T-cell (primary cell): ENCODE data around the gene CPNE5. TPM values are rescaled to one million over a fixed set of nuclear protein-coding genes. Genes with fewer than 3 reads are reported as not detected.
"Not testable (repeated sequence)": the region's sequence is repeated elsewhere in the genome, so short reads cannot be mapped to it uniquely, and the experiment has no call there.

Experiments used
- ATAC-seq, 4 experiments: fragments of 200-7000 bp in 3 of 4; fragments of 150-1000 bp in 1 of 4; cut with Tn5 transposase; replicated peaks in 1 of 4; 1 replicate in 3 of 4; 2 replicates in 1 of 4; pipeline ENCODE4 v1.10.0; 2021; ENCODE audit warnings: moderate library complexity in 3 of 4, mild to moderate bottlenecking in 2 of 4, moderate number of reproducible peaks in 1 of 4
- CTCF ChIA-PET, 2 donors: fragments of 300-600 bp; sonication (Branson Sonifier 250); formaldehyde crosslinking; loops; one replicate each; lab custom pipeline; 2022; ENCODE audit warnings: antibody characterized with exemption in 2 of 2; lab: Charles Lee
- POLR2A ChIA-PET, 2 donors: fragments of 300-600 bp; sonication (Branson Sonifier 250); formaldehyde crosslinking; loops; one replicate each; lab custom pipeline; 2022; ENCODE audit warnings: antibody characterized with exemption in 2 of 2; lab: Charles Lee
- DNase-seq, 35 experiments: peaks; one replicate each; pipeline versions ENCODE4 v3.0.0 to v3.0.0-alpha.2; 2013 to 2023
- H3K27ac ChIP-seq: one replicate; pipeline ENCODE4 v1.5.1; 2013; ENCODE audit warnings: low read length
- H3K27me3 ChIP-seq, 2 experiments: replicated peaks in 1 of 2; 1 replicate in 1 of 2; 2 replicates in 1 of 2; pipeline versions ENCODE4 v1.6.1 to v1.7.0; 2013; ENCODE audit warnings: low read length in 1 of 2, mixed read lengths in 1 of 2; ENCODE audit not compliant: control insufficient read depth in 2 of 2, insufficient read depth in 2 of 2; ENCODE audit errors: extremely low read depth in 1 of 2
- H3K36me3 ChIP-seq, 2 donors: 1 replicate in 1 of 2; 2 replicates in 1 of 2; pipeline versions ENCODE4 v1.6.1 to v1.7.0; 2013; ENCODE audit warnings: low read length in 1 of 2; ENCODE audit not compliant: control insufficient read depth in 2 of 2, insufficient read depth in 1 of 2; ENCODE audit errors: extremely low read depth in 1 of 2
- H3K4me1 ChIP-seq, 2 experiments: 1 replicate in 1 of 2; 2 replicates in 1 of 2; pipeline versions ENCODE4 v1.6.1 to v1.7.0; 2013; ENCODE audit warnings: low read length in 2 of 2, mixed read lengths in 1 of 2; ENCODE audit not compliant: insufficient read depth in 2 of 2, control insufficient read depth in 1 of 2; ENCODE audit errors: extremely low read depth in 1 of 2
- H3K4me3 ChIP-seq, 2 donors: 1 replicate in 1 of 2; 2 replicates in 1 of 2; pipeline versions ENCODE4 v1.5.1 to v1.7.0; 2013; ENCODE audit warnings: mild to moderate bottlenecking in 2 of 2, low read length in 1 of 2, moderate library complexity in 1 of 2; ENCODE audit not compliant: control insufficient read depth in 1 of 2; ENCODE audit errors: extremely low read depth in 1 of 2
- H3K9me3 ChIP-seq: 2 replicates; pipeline ENCODE4 v1.7.0; 2013
- H3K27ac Mint-ChIP-seq, 2 donors: one replicate each; pipeline ENCODE4 v1.8.0; 2020 to 2021; ENCODE audit warnings: mild to moderate bottlenecking in 2 of 2, mixed read lengths in 2 of 2
- H3K27me3 Mint-ChIP-seq, 2 donors: one replicate each; pipeline ENCODE4 v1.8.0; 2021 to 2022; ENCODE audit warnings: mixed read lengths in 2 of 2
- H3K36me3 Mint-ChIP-seq: one replicate; pipeline ENCODE4 v1.8.0; 2021; ENCODE audit warnings: mixed read lengths
- H3K4me1 Mint-ChIP-seq, 3 donors: one replicate each; pipeline ENCODE4 v1.8.0; 2020 to 2022; ENCODE audit warnings: mixed read lengths in 3 of 3, mild to moderate bottlenecking in 1 of 3
- H3K4me3 Mint-ChIP-seq, 3 donors: one replicate each; pipeline ENCODE4 v1.8.0; 2020 to 2022; ENCODE audit warnings: mild to moderate bottlenecking in 3 of 3, mixed read lengths in 3 of 3, moderate library complexity in 3 of 3
- H3K9me3 Mint-ChIP-seq, 3 donors: one replicate each; pipeline ENCODE4 v1.8.0; 2020 to 2022; ENCODE audit warnings: mixed read lengths in 3 of 3
- WGBS: methylation state at CpG from one replicate; pipeline ENCODE4 v1.1.5; 2013; ENCODE audit warnings: missing lambda C conversion rate; ENCODE audit not compliant: insufficient coverage; 5-methylcytosine and 5-hydroxymethylcytosine counted together
- total RNA-seq, 35 experiments: library from RNA in 6 of 35; stranded (reverse) in 6 of 35; fragments of 120-200 nt in 1 of 35; gene quantifications; one replicate each; pipeline versions ENCODE4 v1.2.1 to v1.2.4 and lab custom pipeline; 2013 to 2026

CPNE5 gene
- total RNA-seq, 5 donors from 2014 or later (not counting 1 experiment from before 2014, with no cell fraction given) = 0.73 to 1.8 (median 1.1) TPM

DNA sequence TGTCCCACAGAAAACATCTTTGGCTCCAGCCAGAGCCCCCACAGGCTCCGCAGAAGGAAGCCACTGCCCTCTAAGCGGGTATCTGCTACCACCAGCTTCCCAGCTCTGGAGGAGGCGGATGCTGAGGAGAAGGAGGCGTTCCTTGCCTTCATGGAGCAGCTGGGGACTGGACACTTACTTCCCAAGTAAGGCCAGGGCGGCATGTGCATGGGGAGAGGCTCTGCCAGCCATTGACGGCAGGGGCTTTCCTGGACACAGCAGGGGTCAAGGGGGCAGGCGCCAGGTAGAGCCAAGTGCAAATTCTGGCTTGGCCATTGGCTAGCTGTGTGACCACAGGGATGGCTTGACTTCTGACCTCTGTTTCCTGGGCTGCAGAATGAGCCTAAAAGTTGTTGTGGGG lies 123.8 kb downstream of the CPNE5 start:
- Histone ChIP-seq H3K9me3 (no peaks in the 10 kb centered on the region), H3K4me3 (no peak overlapping the region), H3K4me1 (no peaks in the 10 kb centered on the region), H3K27ac (no peak overlapping the region), H3K36me3 (no peaks in the 10 kb centered on the region), H3K27me3 (peaks cover 0 to 26% of the 10 kb centered on the region in 2 experiments)
- Mint-ChIP-seq H3K27ac (no peak overlapping the region), H3K27me3 (no peaks in the 10 kb centered on the region), H3K9me3 (no peaks in the 10 kb centered on the region), H3K4me1 (peaks cover 0 to 6% (median 2%) of the 10 kb centered on the region in 3 donors), H3K4me3 (no peak overlapping the region), H3K36me3 (no peaks in the 10 kb centered on the region)
- ChIA-PET CTCF (no interaction called here), POLR2A (no interaction called here)
- WGBS = 83% methylated on average over 7 of the region's 7 CpGs
- ATAC-seq (no peak), DNase-seq (no peak)

DNA sequence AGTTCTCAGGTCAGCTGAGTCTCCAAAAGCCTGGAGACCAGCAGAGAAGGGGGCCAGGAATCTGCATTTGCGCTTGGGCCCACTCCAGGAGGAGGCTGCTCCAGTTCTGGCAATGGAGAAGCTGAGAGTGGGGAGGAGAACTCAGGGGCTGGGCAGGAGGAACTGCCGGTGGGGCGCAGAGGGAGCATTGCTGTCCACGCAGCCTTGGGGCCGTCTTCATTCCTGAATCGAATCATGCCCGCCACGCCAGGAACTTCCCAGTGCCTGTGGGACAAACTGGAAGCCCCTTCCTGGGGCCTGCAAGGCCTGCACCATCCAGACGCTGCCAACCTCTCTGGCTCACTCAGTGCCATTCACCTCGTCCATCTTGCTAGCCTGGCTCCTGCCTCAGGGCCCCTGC lies 124.7 kb downstream of the CPNE5 start:
- ChIA-PET CTCF (no interaction called here), POLR2A (no interaction called here)
- H3K27me3 Mint-ChIP-seq = no peaks in the 10 kb centered on the region
- DNase-seq (no peak), ATAC-seq (no peak)
- no peaks in the 10 kb centered on the region for H3K36me3 Mint-ChIP-seq
- 83% methylated on average over 10 of the region's 10 CpGs for WGBS
- no peak overlapping the region for H3K4me3 Mint-ChIP-seq
- Histone ChIP-seq H3K4me3 (no peak overlapping the region), H3K27me3 (peaks cover 0 to 24% of the 10 kb centered on the region in 2 experiments), H3K36me3 (no peaks in the 10 kb centered on the region), H3K27ac (no peak overlapping the region), H3K4me1 (no peaks in the 10 kb centered on the region), H3K9me3 (no peaks in the 10 kb centered on the region)
- H3K27ac Mint-ChIP-seq = no peak overlapping the region
- H3K9me3 Mint-ChIP-seq = no peaks in the 10 kb centered on the region
- peaks cover 0 to 4% (median 0%) of the 10 kb centered on the region in 3 donors for H3K4me1 Mint-ChIP-seq

GRCh38 chr6:36713846-36714245 lies 125.4 kb downstream of the CPNE5 start:
- Mint-ChIP-seq H3K4me1 (no peaks in the 10 kb centered on the region), H3K36me3 (no peaks in the 10 kb centered on the region), H3K27ac (no peak overlapping the region), H3K4me3 (no peak overlapping the region), H3K27me3 (no peaks in the 10 kb centered on the region), H3K9me3 (no peaks in the 10 kb centered on the region)
- Histone ChIP-seq H3K36me3 (no peaks in the 10 kb centered on the region), H3K4me3 (no peak overlapping the region), H3K27ac (no peak overlapping the region), H3K27me3 (peaks cover 0 to 24% of the 10 kb centered on the region in 2 experiments), H3K4me1 (no peaks in the 10 kb centered on the region), H3K9me3 (no peaks in the 10 kb centered on the region)
- ChIA-PET POLR2A (no interaction called here), CTCF (no interaction called here)
- WGBS = 87% methylated on average over 6 of the region's 8 CpGs
- no peak for DNase-seq
- ATAC-seq = no peak

- ATAC-seq (no peak), DNase-seq (no peak)
- ChIA-PET POLR2A (no interaction called here), CTCF (no interaction called here)
- Histone ChIP-seq H3K4me3 (no peak overlapping the region), H3K4me1 (no peaks in the 10 kb centered on the region), H3K27me3 (peaks cover 0 to 22% of the 10 kb centered on the region in 2 experiments), H3K9me3 (no peaks in the 10 kb centered on the region), H3K36me3 (no peaks in the 10 kb centered on the region), H3K27ac (no peak overlapping the region)
- H3K4me1 Mint-ChIP-seq = no peaks in the 10 kb centered on the region
- H3K4me3 Mint-ChIP-seq = no peak overlapping the region
- 82% methylated on average over 3 of the region's 4 CpGs for WGBS
- H3K27ac Mint-ChIP-seq = no peak overlapping the region
- H3K27me3 Mint-ChIP-seq = no peaks in the 10 kb centered on the region
- no peaks in the 10 kb centered on the region for H3K36me3 Mint-ChIP-seq
- H3K9me3 Mint-ChIP-seq = no peaks in the 10 kb centered on the region
These were observed 126.4 kb downstream of the CPNE5 start for GRCh38 chr6:36712816-36713215.

DNA sequence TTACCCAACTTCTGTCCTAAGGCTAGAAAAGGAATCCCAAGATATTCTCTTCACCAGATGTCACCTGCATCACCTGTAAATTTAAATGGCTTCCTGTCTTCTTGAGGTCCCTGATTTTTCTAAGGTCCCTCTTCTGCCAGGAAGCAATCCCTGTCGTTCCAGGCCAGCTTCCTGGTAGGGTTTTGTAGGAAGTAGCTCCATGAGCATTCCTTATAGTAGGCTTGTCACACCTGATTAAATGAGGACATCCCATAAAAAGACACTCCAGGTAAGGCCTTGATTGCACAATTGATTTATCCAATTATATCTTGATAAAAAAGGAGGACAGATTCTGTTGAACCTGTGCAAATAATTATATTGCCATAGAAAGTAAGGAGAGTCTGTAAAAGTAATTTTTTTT lies 132.9 kb downstream of the CPNE5 start:
- DNase-seq = no peak
- Histone ChIP-seq H3K27ac (no peak overlapping the region), H3K4me3 (no peak overlapping the region), H3K9me3 (no peaks in the 10 kb centered on the region), H3K36me3 (no peaks in the 10 kb centered on the region), H3K27me3 (peaks cover 0 to 9% of the 10 kb centered on the region in 2 experiments), H3K4me1 (no peaks in the 10 kb centered on the region)
- ChIA-PET POLR2A (no interaction called here), CTCF (interaction anchor here in 1 of 2 donors (1.1 kb wide), 1 partner anchor 9 kb away, joined by 5 read pairs; no protein-coding TSS in a partner anchor)
- no peak for ATAC-seq
- Mint-ChIP-seq H3K9me3 (no peaks in the 10 kb centered on the region), H3K4me3 (no peak overlapping the region), H3K4me1 (peaks cover 0 to 3% (median 0%) of the 10 kb centered on the region in 3 donors), H3K27ac (no peak overlapping the region), H3K27me3 (peaks cover 0 to 3% of the 10 kb centered on the region in 2 donors), H3K36me3 (no peaks in the 10 kb centered on the region)
- WGBS = no CpG with 5 or more reads among the region's 1 CpG

DNA sequence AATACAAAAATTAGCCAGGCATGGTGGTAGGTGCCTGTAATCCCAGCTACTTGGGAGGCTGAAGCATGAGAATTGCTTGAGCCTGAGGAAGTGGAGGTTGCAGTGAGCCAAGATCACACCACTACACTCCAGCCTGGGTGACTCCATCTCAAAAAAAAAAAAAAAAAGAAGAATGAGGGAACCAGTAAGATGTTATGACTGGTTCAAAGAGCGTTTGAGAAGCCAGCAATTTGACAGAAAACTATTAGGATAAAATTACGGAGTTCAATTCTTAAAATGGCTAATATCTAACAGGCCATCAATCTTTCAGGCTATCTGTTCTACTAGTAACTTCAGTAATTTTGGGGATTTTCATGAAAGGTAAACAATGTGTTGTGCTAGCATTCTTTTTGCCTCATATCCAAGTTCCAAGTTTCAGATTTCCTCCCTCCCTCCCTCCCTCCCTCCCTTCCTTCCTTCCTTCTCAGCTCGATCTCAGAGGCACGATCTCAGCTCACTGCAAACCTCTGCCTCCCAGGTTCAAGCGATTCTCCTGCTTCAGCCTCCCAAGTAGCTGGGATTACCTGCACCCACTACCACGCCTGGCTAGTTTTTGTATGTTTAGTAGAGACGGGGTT lies 134.2 kb downstream of the CPNE5 start:
- POLR2A ChIA-PET, H3K36me3 Mint-ChIP-seq, H3K4me3 ChIP-seq, H3K27ac ChIP-seq, H3K4me3 Mint-ChIP-seq, H3K36me3 ChIP-seq, DNase-seq, H3K9me3 Mint-ChIP-seq, ATAC-seq, H3K4me1 Mint-ChIP-seq, H3K27me3 ChIP-seq, H3K27ac Mint-ChIP-seq, H3K9me3 ChIP-seq, H3K4me1 ChIP-seq, H3K27me3 Mint-ChIP-seq: not testable (repeated sequence)
- WGBS = no CpG with 5 or more reads among the region's 7 CpGs
- CTCF ChIA-PET = interaction anchor here in 1 of 2 donors (0.7 kb wide), 1 partner anchor 137 kb away, joined by 3 read pairs; no protein-coding TSS in a partner anchor
